GM23338 (cell line): ENCODE measurements around the gene MALRD1. TPM values are rescaled to one million over a fixed set of nuclear protein-coding genes. Genes with fewer than 3 reads are reported as not detected.
A peak's percentile ranks its signal among the peaks of the same experiment; 100 is the strongest.

ENCODE experiments used
- ATAC-seq: fragments of 200-7000 bp; cut with Tn5 transposase; 3 replicates; pipeline ENCODE4 v1.9.1; 2020
- DNase-seq: peaks from one replicate; pipeline ENCODE4 v3.0.0-alpha.2; 2015; ENCODE audit warnings: low spot score
- H2AFZ ChIP-seq: fragments of 200-600 bp; sonication (generic); 2 replicates; pipeline ENCODE4 v1.8.0; 2016; ENCODE audit warnings: antibody characterized with exemption, mild to moderate bottlenecking, moderate library complexity
- H3F3A ChIP-seq: fragments of 200-600 bp; sonication (generic); replicated peaks from 2 replicates; pipeline ENCODE4 v1.8.0; 2017; ENCODE audit warnings: antibody characterized with exemption, mixed run types, low read depth
- H3K27ac ChIP-seq: fragments of 200-600 bp; sonication (generic); 2 replicates; pipeline ENCODE4 v1.6.1; 2016; ENCODE audit warnings: low read depth
- H3K27me3 ChIP-seq: fragments of 200-600 bp; sonication (generic); 2 replicates; pipeline ENCODE4 v1.8.0; 2016; ENCODE audit warnings: mild to moderate bottlenecking, mixed run types, moderate library complexity; ENCODE audit not compliant: insufficient read depth
- H3K36me3 ChIP-seq: fragments of 200-600 bp; sonication (generic); 2 replicates; pipeline ENCODE4 v1.8.0; 2016; ENCODE audit warnings: mild to moderate bottlenecking; ENCODE audit not compliant: insufficient read depth
- H3K4me1 ChIP-seq: fragments of 200-600 bp; sonication (generic); 2 replicates; pipeline ENCODE4 v1.8.0; 2016; ENCODE audit warnings: mild to moderate bottlenecking, moderate library complexity; ENCODE audit not compliant: insufficient read depth
- H3K4me2 ChIP-seq: fragments of 200-600 bp; sonication (generic); 2 replicates; pipeline ENCODE4 v1.7.1; 2017; ENCODE audit warnings: mixed run types
- H3K4me3 ChIP-seq: fragments of 200-600 bp; sonication (generic); 2 replicates; pipeline ENCODE4 v1.6.1; 2016; ENCODE audit warnings: mixed run types
- H3K79me2 ChIP-seq: fragments of 200-600 bp; sonication (generic); replicated peaks from 2 replicates; pipeline ENCODE4 v1.8.0; 2017; ENCODE audit warnings: mild to moderate bottlenecking; ENCODE audit not compliant: insufficient read depth
- H3K9me2 ChIP-seq: fragments of 200-600 bp; sonication (generic); 2 replicates; pipeline ENCODE4 v1.8.0; 2017; ENCODE audit not compliant: insufficient read depth
- H4K20me1 ChIP-seq: fragments of 200-600 bp; sonication (generic); replicated peaks from 2 replicates; pipeline ENCODE4 v1.8.0; 2017; ENCODE audit warnings: mild to moderate bottlenecking; ENCODE audit not compliant: insufficient read depth
- H3K27ac Mint-ChIP-seq: 2 replicates; pipeline ENCODE4 v1.8.0; 2020; ENCODE audit warnings: inconsistent platforms, mild to moderate bottlenecking, moderate library complexity, mixed read lengths
- H3K27me3 Mint-ChIP-seq: 3 replicates; pipeline ENCODE4 v1.8.0; 2022; ENCODE audit warnings: low read depth, mild to moderate bottlenecking, moderate library complexity, mixed read lengths, inconsistent platforms; ENCODE audit not compliant: insufficient read depth, poor library complexity
- H3K36me3 Mint-ChIP-seq: 3 replicates; pipeline ENCODE4 v1.8.0; 2021; ENCODE audit warnings: low read depth, mild to moderate bottlenecking, inconsistent platforms, moderate library complexity, mixed read lengths
- H3K4me1 Mint-ChIP-seq: 3 replicates; pipeline ENCODE4 v1.8.0; 2020; ENCODE audit warnings: mild to moderate bottlenecking, inconsistent platforms, mixed read lengths
- H3K4me3 Mint-ChIP-seq: 3 replicates; pipeline ENCODE4 v1.8.0; 2021; ENCODE audit warnings: moderate library complexity, mild to moderate bottlenecking, inconsistent platforms, mixed read lengths
- H3K9me3 Mint-ChIP-seq: 3 replicates; pipeline ENCODE4 v1.8.0; 2020; ENCODE audit warnings: moderate library complexity, mild to moderate bottlenecking, inconsistent platforms, mixed read lengths
- CTCF ChIP-seq, 2 experiments: fragments of 200-600 bp in 1 of 2; sonication (generic) in 1 of 2; conservative IDR thresholded peaks; 2 replicates each; pipeline versions ENCODE4 v1.5.1 to v1.6.1; 2016 to 2017; ENCODE audit warnings: antibody characterized with exemption in 2 of 2, low read depth in 2 of 2, mild to moderate bottlenecking in 2 of 2, moderate library complexity in 1 of 2
- POLR2AphosphoS5 ChIP-seq: IDR thresholded peaks from 2 replicates; pipeline ENCODE4 v1.6.1; 2016; ENCODE audit warnings: antibody characterized with exemption, low read depth
- REST ChIP-seq: IDR thresholded peaks from one replicate; pipeline ENCODE4 v1.6.1; 2018; ENCODE audit warnings: antibody characterized with exemption; ENCODE audit not compliant: unreplicated experiment
- STAT1 ChIP-seq: IDR thresholded peaks from one replicate; pipeline ENCODE4 v1.6.1; 2016; ENCODE audit warnings: antibody characterized with exemption; ENCODE audit not compliant: unreplicated experiment
- ZNF114 ChIP-seq: fragments of 250-450 bp; sonication (Bioruptor Pico); IDR thresholded peaks from 2 replicates; pipeline ENCODE4 v1.5.0; 2020; ENCODE audit warnings: mild to moderate bottlenecking, moderate library complexity
- ZNF462 ChIP-seq: fragments of 250-450 bp; sonication (Bioruptor Pico); IDR thresholded peaks from 2 replicates; pipeline ENCODE4 v1.5.0; 2020; ENCODE audit warnings: mild to moderate bottlenecking, moderate library complexity
- polyA plus RNA-seq: library from polyadenylated mRNA; unstranded; fragments of >200 nt; fragmentation: Nextera tagmentation; extraction: Ambion mirVana; gene quantifications from 2 replicates; pipeline ENCODE4 v1.2.1, GENCODE V29; 2016
- total RNA-seq: library from RNA; depleted of rRNA; stranded (reverse); fragments of >200 nt; shearing (Covaris generic); gene quantifications from 2 replicates; pipeline ENCODE4 v1.2.3, GENCODE V29; 2014

The MALRD1 gene
- total and polyA plus RNA-seq, 2 experiments from 2014 or later = 0.42 to 1.9 TPM

GRCh38 chr10:19764111-19764510 is 715.5 kb downstream of the MALRD1 start (continued):
- TF ChIP-seq ZNF462 (CRISPR knock-in tag) = no peak
- TF ChIP-seq ZNF114 (CRISPR knock-in tag) = no peak
- TF ChIP-seq STAT1 = no peak
- TF ChIP-seq POLR2AphosphoS5 = no peak
- TF ChIP-seq REST = no peak

GRCh38 chr10:19767876-19768275 is 719.3 kb downstream of the MALRD1 start:
- peak; percentile 61 for DNase-seq
- Histone ChIP-seq H3K4me3 (no peak overlapping the region), H2AFZ (peak overlapping the region; percentile 50; the same call in 1 of the 2 replicates), H3K27me3 (no peaks in the 10 kb centered on the region), H3K27ac (no peak overlapping the region), H3F3A (no peaks in the 10 kb centered on the region), H4K20me1 (no peaks in the 10 kb centered on the region), H3K36me3 (no peaks in the 10 kb centered on the region), H3K79me2 (no peaks in the 10 kb centered on the region), H3K4me2 (no peak overlapping the region), H3K4me1 (no peaks in the 10 kb centered on the region), H3K9me2 (no peaks in the 10 kb centered on the region)
- peak; percentile 95 for ATAC-seq
- Mint-ChIP-seq H3K27me3 (peaks cover 2% of the 10 kb centered on the region), H3K4me3 (no peak overlapping the region), H3K9me3 (no peaks in the 10 kb centered on the region), H3K4me1 (peaks cover 6% of the 10 kb centered on the region), H3K36me3 (no peaks in the 10 kb centered on the region), H3K27ac (peak overlapping the region; percentile 60; the same call in 1 of the 2 replicates)
- TF ChIP-seq CTCF (conservative IDR thresholded peaks at IDR 0.05; ENCODE audit: low read depth in 2 of 2) = peak; percentile 35 to 64
